Bone marrow (tissue), 2 donors: ENCODE results near the gene ZCCHC8.
"Not testable (repeated sequence)": the region's sequence is repeated elsewhere in the genome, so short reads cannot be mapped to it uniquely, and the experiment has no call there.

ENCODE experiments used
- DNase-seq, 2 donors: peaks; one replicate each; lab custom pipeline; 2025; lab: John Stamatoyannopoulos, UW

The ZCCHC8 gene

DNA sequence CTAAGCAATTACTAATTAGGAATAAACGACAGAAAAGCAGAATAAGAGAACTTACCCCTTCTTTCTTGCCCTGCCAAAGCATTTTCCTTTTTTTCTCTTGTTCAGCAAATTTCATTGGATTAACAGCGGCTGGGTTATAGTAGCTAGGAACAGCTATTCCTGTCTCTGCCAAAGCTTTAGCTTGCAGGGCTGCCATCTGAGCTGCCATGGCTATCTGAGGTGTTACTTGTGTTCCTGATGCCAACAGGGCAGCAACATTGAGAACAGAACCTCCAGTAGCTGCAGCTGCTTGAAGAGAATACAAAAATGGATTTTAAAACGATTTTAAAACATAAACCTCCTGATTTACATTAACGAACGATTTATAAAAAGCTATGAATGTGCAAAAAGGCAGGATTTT is 7.4 kb upstream of the ZCCHC8 start:
- DNase-seq = no peak

DNA sequence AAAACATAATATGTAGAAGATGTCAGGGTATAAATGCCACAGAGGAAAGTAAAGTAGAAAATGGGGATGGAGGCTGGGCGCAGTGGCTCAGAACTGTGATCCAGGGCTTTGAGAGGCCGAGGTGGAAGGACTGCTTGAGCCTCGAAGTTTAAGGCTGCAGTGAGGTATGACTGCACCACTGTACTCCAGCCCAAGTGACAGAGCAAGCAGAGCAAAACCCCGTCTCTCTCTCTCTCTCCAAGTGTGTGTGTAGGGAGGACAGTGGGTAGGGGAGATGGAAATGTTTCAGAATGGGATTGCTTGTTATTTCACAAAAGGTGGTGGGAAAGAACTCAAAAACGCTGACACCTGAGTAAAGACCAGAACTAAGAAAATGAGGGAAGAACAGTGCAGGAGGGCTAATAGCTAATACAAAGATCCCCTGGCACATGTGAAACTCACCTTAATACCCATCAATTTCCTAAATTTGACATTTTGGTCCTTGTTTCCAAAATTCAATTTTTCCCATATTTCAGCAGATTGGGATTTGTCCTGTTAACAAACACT is 5.7 kb upstream of the ZCCHC8 start:
- DNase-seq = no peak

DNA sequence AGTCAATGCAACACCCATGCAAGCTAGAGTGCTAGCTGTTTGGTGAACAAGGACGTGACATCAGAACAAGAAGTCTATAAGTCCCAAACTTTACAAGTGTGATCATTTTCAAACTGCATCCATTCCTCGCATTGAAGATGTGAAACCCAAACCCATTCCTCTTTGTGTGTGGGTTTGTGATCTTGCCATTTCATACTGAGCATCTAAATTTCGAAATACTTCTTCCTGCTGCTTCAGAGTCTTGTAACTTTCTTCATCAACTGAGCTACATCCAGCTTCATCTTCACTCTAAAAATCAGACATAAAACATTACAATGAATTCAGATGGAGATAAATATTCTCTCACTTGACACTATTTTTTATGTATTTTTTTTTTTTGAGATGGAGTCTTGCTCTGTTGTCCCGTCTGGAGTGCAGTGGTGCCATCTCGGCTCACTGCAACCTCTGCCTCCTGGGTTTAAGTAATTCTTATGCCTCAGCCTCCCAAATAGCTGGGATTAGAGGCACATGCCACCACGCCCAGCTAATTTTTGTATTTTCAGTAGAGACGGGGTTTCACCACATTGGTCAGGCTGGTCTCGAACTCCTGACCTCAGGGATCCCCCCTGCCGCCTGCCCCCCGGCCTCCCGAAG is 4.8 kb upstream of the ZCCHC8 start:
- no peak for DNase-seq

DNA sequence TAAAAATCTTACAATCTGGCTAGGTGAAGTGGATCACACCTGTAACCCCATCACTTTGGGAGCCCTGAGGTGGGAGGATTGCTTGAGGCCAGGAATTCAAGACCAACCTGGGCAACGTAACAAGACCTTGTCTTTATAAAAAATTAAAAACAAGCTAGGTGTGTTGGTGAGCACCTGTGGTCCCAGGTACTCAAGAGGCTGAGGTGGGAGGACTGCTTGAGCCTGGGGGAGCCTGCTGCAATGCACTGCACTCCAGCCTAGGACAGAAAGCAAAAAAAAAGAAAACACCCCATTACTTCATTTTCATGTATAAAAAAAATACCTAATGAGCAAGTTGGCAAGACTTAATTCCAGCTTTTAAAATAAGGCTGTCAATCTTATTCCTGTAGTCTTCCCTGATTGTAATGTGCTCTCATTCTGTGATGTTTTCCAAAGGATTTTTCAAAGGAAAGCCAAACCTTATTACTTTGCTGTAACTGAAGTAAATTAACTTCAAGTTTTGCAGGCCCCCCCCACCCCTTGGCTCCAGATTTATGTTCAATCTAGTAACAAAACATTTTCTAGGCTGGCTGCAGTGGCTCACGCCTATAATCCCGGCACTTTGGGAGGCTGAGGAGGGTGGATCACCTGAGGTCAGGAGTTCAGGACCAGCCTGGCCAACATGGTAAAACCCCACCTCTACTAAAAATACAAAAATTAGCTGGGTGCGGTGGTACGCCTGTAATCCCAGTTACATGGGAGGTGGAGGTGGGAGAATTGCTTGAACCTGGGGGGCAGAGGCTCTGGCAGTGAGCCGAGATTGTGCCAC is 3.3 kb upstream of the ZCCHC8 start:
- no peak for DNase-seq

DNA sequence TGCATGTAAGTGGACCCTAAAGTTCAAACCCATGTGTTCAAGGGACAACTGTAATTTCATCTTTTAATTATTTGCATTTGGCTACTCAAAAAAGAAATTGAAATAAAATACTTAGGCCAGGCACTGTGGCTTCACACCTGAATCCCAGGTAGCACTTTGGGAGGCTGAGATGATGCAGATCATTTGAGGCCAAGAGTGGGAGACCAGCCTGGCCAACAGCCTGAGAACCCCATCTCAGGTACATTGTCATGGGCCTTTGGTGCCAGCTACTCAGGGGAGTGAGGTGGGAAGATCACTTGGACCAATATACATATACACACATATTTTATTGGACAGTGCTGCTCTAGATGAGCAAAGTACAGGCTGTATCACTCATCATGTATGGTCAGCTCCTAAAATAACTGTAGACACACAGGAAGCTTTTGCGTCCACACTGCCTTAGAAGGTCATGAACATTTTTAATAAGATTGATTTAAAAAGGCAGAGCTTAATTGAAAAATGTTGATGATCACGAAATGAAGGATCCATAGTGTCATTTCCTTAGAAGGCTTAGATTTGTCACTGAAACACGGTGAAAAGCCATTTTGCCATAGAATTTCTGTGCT is 2.5 kb upstream of the ZCCHC8 start:
- DNase-seq = no peak

DNA sequence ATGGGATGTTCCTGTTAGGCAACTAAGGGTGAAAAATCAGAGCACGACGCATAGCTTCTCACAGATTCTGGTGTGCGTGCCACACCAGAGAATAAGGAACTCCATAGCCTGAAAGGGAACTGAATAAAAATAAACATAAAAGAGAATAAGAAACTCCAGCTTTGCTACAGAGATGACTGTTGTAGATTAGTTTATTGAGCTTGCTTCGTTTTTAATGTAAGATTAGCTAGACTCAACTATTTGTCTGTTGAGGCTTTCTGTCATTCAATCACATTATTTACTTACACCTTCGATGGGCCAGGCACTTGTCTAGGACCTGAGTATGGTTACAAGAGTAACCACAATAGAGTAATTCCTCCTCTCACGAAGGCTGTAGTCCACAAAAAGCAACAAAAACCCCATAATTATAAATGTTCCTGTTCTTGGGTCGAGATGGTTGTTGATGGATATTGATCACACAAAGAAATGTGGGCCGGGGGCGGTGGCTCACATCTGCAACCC is 807 bp upstream of the ZCCHC8 start:
- peak in 1 of 2 donors; percentile 43 for DNase-seq

DNA sequence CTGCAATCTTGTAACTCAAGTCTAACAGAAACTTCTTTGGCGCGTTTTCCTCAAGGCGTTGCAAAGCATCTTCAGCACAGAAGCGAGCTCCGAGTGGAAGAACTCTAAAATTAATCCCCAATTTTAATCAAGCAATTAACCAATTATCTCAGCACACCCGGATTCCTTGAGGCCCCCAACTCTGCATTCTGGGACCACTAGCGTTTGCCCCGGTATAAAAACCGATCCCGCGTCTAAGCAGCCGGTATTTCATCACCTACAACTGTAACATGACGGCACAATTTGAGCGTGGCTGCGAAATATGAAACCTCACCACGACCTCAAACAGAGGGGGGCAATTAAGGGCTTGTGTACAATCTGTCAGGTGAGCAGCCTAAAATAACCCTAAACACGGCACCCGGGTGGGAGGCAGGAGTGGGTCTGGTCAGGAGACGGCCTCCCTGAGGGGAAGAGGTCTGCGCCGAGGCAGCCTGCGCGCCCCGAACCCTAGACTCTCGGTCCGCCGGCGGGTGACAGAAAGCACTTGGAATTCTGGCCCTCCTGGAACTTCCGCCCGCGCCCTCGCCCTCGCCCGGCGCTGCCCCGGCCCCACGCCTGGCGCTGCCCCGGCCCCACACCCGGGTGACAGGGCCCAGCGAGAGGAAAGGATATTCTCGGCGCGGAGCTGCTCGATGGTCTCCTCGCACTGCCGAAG is 594 bp downstream of the ZCCHC8 start:
- no peak for DNase-seq

DNA sequence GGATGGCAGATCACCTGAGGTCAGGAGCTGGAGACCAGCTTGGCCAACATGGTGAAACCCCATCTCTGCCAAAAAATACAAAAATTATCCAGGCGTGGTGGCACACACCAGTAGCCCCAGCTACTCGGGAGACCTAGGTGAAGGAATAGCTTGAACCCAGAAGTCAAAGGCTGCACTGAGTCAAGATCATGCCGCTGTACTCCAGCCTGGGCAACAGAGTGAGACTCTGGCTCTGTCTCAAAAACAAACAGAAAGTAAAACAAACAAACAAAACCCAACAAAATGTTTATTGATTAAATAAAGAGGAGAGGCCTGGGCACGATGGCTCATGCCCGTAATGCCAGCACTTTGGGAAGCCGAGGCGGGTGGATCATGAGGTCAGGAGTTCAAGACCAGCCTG is 5.5 kb downstream of the ZCCHC8 start:
- DNase-seq = no peak

DNA sequence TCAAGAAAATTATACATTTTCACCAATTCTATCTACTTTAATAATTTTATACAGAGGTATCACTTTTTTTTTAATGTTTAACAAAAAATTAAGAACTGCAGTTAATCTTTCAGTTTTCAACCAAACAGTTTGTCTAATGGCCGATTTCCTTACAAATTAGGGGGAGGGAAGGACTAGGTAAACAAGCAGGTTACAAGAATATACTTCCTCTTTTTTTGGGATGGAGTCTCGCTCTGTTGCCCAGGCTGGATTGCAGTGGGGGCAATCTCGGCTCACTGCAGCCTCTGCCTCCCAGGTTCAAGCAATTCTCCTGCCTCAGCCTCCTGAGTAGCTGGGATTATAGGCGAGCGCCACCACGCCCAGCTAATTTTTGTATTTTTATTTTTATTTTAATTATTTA is 7.5 kb downstream of the ZCCHC8 start:
- DNase-seq = not testable (repeated sequence)

DNA sequence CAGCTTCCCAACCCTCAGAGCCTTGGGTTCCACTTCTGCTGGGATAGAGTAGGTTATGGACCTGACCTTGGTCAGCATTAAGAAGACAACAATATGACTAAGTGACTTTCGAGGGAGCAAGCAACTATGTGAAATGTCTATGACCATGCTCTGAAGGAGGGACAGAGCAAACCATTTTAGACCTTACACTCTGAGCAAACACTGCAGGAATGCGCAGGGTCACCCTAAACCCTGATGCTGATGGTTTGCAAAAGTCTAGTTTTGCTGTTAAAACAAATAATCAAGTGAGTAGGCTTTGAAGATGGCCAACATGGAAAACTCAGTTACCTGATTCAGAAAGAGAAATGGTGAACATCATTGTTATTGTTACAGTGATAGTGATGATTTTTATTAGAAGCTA is 8.7 kb downstream of the ZCCHC8 start:
- DNase-seq = no peak

DNA sequence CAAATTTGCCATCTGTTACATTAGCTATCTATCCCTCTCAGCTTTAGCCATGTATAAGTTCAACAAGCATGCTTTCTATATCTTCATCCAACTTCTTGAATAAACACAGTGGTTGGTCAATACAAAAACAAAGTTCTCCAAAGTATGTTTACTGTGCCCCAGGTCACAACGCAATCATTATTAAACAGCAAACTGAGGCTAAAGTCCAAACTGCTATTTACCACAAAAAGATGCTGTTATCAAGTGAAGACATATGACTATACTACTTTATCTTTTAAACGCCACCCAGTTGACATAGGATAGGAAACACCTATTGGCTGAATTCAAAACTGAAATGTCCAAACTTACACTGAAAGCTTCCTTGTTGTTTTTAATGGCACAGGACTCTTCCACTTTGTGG is 11.7 kb downstream of the ZCCHC8 start:
- DNase-seq = no peak

DNA sequence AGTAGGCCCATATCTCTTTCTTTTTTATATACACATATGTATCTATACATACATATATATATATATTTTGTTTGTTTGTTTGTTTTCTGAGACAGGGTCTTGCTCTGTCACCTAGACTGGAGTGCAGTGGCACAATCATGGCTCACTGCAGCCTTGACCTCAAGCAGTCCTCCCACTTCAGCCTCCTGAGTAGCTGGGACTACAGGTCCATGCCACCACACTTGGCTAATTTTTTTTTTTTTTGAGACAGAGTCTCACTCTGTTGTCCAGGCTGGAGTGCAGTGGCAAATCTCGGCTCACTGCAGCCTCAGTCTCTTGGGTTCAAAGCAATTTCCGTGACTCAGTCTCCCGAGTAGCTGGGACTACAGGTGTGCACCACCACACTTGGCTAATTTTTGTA is 12.9 kb downstream of the ZCCHC8 start:
- not testable (repeated sequence) for DNase-seq

DNA sequence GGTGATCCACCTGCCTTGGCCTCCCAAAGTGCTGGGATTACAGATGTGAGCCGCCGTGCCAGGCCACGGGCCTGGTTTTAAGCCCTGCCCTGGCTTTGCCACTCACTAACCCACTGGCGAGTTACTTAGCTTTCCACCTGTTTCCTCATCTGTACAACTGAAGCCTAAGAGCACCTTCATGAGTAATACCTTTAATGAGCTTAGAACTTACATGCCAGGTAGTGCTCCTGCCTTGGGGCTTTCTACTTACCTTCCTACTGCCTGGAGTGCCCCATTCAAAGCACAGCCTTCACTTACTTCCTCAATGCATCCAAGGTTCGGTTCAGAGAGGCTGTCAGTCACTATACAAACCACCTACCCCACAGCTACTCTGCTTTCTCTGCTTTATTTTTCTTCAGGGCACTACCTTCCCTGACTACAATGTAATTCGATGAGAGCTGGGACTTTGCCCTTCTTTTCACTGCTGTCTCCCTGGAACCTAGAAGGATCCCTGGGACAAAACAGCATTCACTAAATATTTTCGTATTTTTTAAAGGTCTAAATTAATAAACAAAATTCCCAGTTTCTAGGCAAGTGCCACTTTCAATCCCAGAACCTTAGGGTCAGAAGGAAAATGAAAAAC is 13.8 kb downstream of the ZCCHC8 start:
- no peak for DNase-seq

DNA sequence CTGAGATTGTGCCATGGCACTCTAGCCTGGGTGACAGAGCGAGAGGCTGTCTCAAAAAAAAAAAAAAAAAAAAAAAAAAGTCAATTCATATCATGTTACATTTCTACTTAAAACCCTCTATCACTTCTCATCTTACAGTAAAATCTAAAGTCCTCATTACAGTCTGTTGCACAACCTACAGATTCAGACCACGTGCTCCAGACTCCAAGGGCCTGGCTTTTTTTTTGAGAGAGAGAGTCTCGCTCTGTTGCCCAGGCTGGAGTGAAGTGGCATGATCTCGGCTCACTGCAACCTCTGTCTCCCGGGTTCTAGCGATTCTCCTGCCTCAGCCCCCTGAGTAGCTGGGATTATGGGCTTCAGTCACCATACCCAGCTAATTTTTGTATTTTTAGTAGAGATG is 14.4 kb downstream of the ZCCHC8 start:
- not testable (repeated sequence) for DNase-seq

DNA sequence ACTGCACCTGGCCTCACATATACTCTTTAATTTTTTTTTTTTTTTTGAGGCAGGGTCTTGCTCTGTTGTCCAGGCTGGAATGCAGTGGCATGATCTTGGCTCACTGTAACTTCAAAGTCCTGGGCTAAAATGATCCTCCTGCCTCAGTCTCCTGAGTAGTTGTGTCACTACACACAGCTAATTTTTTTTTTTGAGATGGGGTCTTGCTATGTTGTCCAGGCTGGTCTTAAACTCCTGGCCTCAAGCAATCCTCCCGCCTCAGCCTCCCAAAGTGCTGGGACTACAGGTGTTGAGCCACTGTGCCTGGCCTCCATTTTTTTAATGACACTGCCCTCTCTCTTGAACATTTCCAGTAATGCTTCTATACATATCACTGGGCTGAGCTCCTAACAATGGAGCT is 16.3 kb downstream of the ZCCHC8 start:
- DNase-seq = not testable (repeated sequence)

DNA sequence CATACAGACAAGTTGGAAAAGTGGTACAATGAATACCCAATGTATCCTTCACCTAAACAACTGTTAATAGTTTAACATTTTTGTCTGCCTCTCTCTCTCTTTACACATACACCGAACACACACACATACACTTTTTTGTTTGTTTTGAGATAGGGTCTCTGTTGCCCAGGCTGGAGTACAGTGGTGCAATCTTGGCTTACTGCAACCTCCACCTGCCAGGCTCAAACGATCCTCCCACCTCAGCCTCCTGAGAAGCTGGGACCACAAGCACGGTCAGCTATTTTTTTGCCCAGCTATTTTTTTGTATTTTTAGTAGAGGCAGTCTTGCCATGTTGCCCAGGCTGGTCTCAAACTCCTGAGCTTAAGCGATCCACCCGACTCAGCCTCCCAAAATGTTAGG is 16.8 kb downstream of the ZCCHC8 start:
- no peak for DNase-seq

DNA sequence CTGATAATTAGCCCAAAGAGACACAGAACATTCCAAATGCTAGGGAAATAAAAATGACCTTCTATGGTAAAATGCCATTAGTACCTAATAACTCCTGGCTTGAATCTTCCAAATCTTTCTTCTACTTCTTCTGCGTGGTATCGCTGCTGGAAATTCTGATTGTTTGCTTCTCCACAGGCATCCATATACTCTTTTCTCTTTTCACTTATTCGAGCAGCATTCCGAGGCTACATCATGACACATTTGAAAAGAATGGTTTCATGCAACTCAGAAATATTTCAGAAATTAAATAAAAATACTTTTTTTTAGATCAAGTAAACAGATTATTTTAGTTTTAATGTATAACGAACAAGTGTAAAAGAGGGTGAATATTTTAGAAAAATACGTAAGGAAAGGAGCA is 18.9 kb downstream of the ZCCHC8 start:
- DNase-seq = no peak

DNA sequence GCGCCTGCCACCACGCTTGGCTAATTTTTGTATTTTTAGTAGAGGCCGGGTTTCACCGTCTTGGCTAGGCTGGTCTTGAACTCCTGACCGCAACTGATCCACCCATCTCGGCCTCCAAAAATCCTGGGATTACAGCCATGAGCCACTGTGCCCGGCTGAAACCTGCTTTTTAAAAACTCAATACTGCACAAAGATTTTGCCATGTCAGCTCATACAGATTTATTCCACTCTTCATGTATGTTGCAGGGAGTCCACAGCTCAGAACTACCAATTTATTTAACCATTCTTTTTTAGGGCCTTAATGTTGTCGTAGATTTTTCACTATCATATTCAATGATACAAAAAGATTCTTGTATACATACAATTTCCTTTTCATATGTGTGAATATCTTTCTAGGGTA is 20.0 kb downstream of the ZCCHC8 start:
- DNase-seq = no peak

DNA sequence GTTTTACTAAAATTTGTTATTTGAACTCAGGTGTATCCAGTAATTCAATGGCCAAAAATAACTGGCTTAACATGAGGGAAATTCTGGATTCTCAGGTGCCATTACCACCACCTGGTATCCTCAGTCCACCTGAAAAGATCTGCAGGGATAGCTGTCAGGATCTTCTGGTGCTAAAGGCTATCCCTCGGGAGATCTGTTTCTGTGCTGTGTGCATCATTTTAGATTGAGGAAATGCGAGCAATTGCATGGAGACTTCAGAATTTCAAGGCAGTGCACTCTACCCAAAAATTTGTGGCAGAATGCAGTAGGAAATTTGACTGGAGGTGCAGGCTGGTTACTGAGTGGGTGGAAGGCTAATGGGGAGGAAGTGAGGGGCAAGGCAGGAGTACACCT is 26.4 kb downstream of the ZCCHC8 start:
- DNase-seq = no peak

DNA sequence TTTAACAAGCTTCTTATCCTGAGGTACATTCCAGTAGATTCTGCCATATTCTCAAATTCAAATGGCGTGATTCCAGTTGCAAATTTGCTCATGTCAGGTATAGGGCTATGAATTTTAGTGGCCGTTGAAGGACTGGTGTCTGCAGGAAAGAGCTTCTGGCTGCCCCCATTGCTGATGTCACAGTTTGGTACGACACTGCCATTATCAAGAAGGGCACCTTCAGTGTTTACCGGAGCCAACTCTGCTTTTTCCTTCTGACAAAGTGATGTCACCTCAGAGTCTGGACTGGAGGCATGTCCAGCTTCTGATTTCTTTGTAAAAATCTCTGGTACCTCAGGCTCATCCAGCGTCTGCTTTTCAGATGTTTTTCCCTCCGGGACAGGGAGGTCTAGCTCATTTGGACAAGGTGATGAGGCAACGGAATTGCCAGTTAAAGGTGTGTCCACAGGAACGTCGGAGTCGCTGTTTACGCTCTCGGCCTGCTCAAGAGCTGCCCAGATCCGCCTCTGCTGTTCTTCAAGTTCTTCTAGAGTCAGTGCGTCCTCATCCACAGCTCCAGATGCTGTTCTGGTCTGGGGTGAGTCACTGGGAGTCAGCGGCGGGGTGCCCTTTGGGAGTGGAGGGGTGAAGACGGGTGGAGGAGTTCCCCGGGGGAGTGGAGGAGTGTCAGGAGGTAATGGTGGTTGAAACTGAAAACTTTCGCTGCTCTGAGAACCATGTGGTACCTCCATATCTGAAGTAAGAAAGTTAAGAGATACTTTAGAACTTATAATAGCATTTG is 27.0 kb downstream of the ZCCHC8 start:
- no peak for DNase-seq
